Nephron progenitor cell (in vitro differentiated cells): ENCODE measurements around the gene ZFHX3.

ENCODE experiments used
- DNase-seq: peaks from one replicate; pipeline ENCODE4 v3.0.0; 2021
- H3K27ac Mint-ChIP-seq: 2 replicates; pipeline ENCODE4 v1.8.0; 2021; ENCODE audit warnings: mild to moderate bottlenecking, moderate library complexity, mixed read lengths
- H3K27me3 Mint-ChIP-seq: 2 replicates; pipeline ENCODE4 v1.8.0; 2021; ENCODE audit warnings: mild to moderate bottlenecking, low read depth, mixed read lengths; ENCODE audit not compliant: poor library complexity
- H3K36me3 Mint-ChIP-seq: 2 replicates; pipeline ENCODE4 v1.8.0; 2021; ENCODE audit warnings: low read depth, mixed read lengths
- H3K4me1 Mint-ChIP-seq: 2 replicates; pipeline ENCODE4 v1.8.0; 2021; ENCODE audit warnings: mixed read lengths
- H3K4me3 Mint-ChIP-seq: 2 replicates; pipeline ENCODE4 v1.8.0; 2021; ENCODE audit warnings: mild to moderate bottlenecking, moderate library complexity, mixed read lengths
- H3K9me3 Mint-ChIP-seq: 2 replicates; pipeline ENCODE4 v1.8.0; 2021; ENCODE audit warnings: mild to moderate bottlenecking, moderate library complexity, mixed read lengths
- CTCF ChIP-seq: fragments of 200-600 bp; sonication (generic); IDR thresholded peaks from 2 replicates; pipeline ENCODE4 v1.5.0; 2021; ENCODE audit warnings: antibody characterized with exemption

ZFHX3 gene

GRCh38 chr16:72743011-72743761, 304.7 kb downstream of the ZFHX3 start:
- no peak for TF ChIP-seq CTCF
- no peaks in the 10 kb centered on the region for H3K9me3 Mint-ChIP-seq
- DNase-seq, result no peak
- no peaks in the 10 kb centered on the region for H3K27me3 Mint-ChIP-seq
- H3K4me1 Mint-ChIP-seq, result peaks cover 6% of the 10 kb centered on the region
- no peak overlapping the region for H3K4me3 Mint-ChIP-seq
- no peak overlapping the region for H3K27ac Mint-ChIP-seq
- peaks cover 13% of the 10 kb centered on the region for H3K36me3 Mint-ChIP-seq

GRCh38 chr16:72740347-72740746, 307.6 kb downstream of the ZFHX3 start:
- H3K9me3 Mint-ChIP-seq, result peaks cover 5% of the 10 kb centered on the region
- no peaks in the 10 kb centered on the region for H3K4me1 Mint-ChIP-seq
- TF ChIP-seq CTCF, result no peak
- peaks cover 2% of the 10 kb centered on the region for H3K36me3 Mint-ChIP-seq
- H3K4me3 Mint-ChIP-seq, result no peak overlapping the region
- no peaks in the 10 kb centered on the region for H3K27me3 Mint-ChIP-seq
- H3K27ac Mint-ChIP-seq, result no peak overlapping the region
- no peak for DNase-seq

- no peaks in the 10 kb centered on the region for H3K27me3 Mint-ChIP-seq
- DNase-seq, result no peak
- H3K9me3 Mint-ChIP-seq, result peaks cover 12% of the 10 kb centered on the region
- H3K36me3 Mint-ChIP-seq, result peaks cover 9% of the 10 kb centered on the region
- no peaks in the 10 kb centered on the region for H3K4me1 Mint-ChIP-seq
- no peak overlapping the region for H3K4me3 Mint-ChIP-seq
- TF ChIP-seq CTCF, result no peak
- H3K27ac Mint-ChIP-seq, result no peak overlapping the region
Observed at GRCh38 chr16:72739577-72739976, 308.4 kb downstream of the ZFHX3 start.

GRCh38 chr16:72736074-72736473, 311.9 kb downstream of the ZFHX3 start:
- no peak overlapping the region for H3K27ac Mint-ChIP-seq

More at GRCh38 chr16:72736074-72736473, 311.9 kb downstream of the ZFHX3 start:
- Mint-ChIP-seq H3K9me3 (peaks cover 47% of the 10 kb centered on the region), H3K27me3 (no peaks in the 10 kb centered on the region), H3K36me3 (peaks cover 34% of the 10 kb centered on the region), H3K4me1 (no peaks in the 10 kb centered on the region), H3K4me3 (no peak overlapping the region)
- peak; percentile 9 for DNase-seq
- no peak for TF ChIP-seq CTCF
